Transverse colon (tissue), 4 donors: ENCODE data around the gene KRIT1. TPM values are rescaled to one million over a fixed set of nuclear protein-coding genes. Genes with fewer than 3 reads are reported as not detected.
A peak's percentile ranks its signal among the peaks of the same experiment; 100 is the strongest.

ENCODE experiments used
- DNase-seq: peaks from one replicate; pipeline ENCODE4 v3.0.0-alpha.2; 2019
- H3K27ac ChIP-seq, 4 donors: fragments of 200-600 bp; sonication (generic); 2 replicates each; pipeline ENCODE4 v1.5.1; 2016 to 2018; ENCODE audit warnings: inconsistent platforms in 4 of 4
- H3K27me3 ChIP-seq: fragments of 200-600 bp; sonication (generic); 2 replicates; pipeline ENCODE4 v1.5.1; 2017; ENCODE audit warnings: inconsistent platforms
- H3K36me3 ChIP-seq, 4 donors: fragments of 200-600 bp; sonication (generic); 2 replicates each; pipeline ENCODE4 v1.5.1; 2017 to 2019; ENCODE audit warnings: inconsistent platforms in 4 of 4
- H3K4me1 ChIP-seq, 4 donors: fragments of 200-600 bp; sonication (generic); 2 replicates each; pipeline ENCODE4 v1.5.1; 2017 to 2020; ENCODE audit warnings: inconsistent platforms in 4 of 4
- H3K4me3 ChIP-seq, 4 donors: fragments of 200-600 bp; sonication (generic); 1 replicate in 1 of 4; 2 replicates in 3 of 4; pipeline versions ENCODE4 v1.5.1 to v1.6.1; 2017 to 2019; ENCODE audit warnings: inconsistent platforms in 4 of 4
- H3K9me3 ChIP-seq, 2 donors: fragments of 200-600 bp; sonication (generic); 2 replicates each; pipeline ENCODE4 v1.5.1; 2017 to 2019; ENCODE audit warnings: inconsistent platforms in 2 of 2
- EP300 ChIP-seq: sonication (generic); formaldehyde crosslinking; IDR thresholded peaks from one replicate; pipeline ENCODE4 v1.6.1; 2017; ENCODE audit warnings: antibody characterized with exemption, low read depth
- POLR2A ChIP-seq: fragments of 450-650 bp; IDR thresholded peaks from one replicate; pipeline ENCODE4 v1.6.1; 2016; ENCODE audit warnings: antibody characterized with exemption, mild to moderate bottlenecking, moderate library complexity
- POLR2AphosphoS5 ChIP-seq, 3 donors: sonication (generic); formaldehyde crosslinking; IDR thresholded peaks; one replicate each; pipeline ENCODE4 v1.6.1; 2016; ENCODE audit warnings: antibody characterized with exemption in 3 of 3
- WGBS, 2 donors: methylation state at CpG; one replicate each; pipeline ENCODE4 v1.1.5; 2018; ENCODE audit warnings: low coverage in 1 of 2; 5-methylcytosine and 5-hydroxymethylcytosine counted together
- in situ Hi-C, 4 donors: fragments of 200-750 bp; cut with MboI; loops; one replicate each; pipeline versions ENCODE4 v1.15.0 to v1.15.1; 2017; ENCODE audit warnings: low sequenced_read_pairs in 3 of 4, low pct_ligation_motif_present in 1 of 4, low pct_unique_long_range_greater_than_20kb in 1 of 4
- intact Hi-C: fragments of 100-400 bp; cut with DNase I; formaldehyde crosslinking; loops from one replicate; pipeline ENCODE4 v1.15.1; 2023; ENCODE audit warnings: low total_unique reads
- total RNA-seq, 4 donors: library from RNA; depleted of rRNA; stranded (reverse); fragments of >200 nt; gene quantifications; one replicate each; pipeline ENCODE4 v1.1.0, GENCODE V29; 2016
- TF ChIP-seq, protein P1 (sequence below), 5 experiments: fragments of 200-600 bp in 3 of 5; fragments of 450-650 bp in 2 of 5; sonication (generic) in 3 of 5; IDR thresholded peaks; 1 replicate in 2 of 5; 2 replicates in 3 of 5; pipeline ENCODE4 v1.5.1; 2016 to 2017; ENCODE audit warnings: antibody characterized with exemption in 5 of 5, inconsistent platforms in 3 of 5, mild to moderate bottlenecking in 2 of 5, moderate library complexity in 1 of 5

The KRIT1 gene
- total RNA-seq, 4 donors from 2014 or later, result 29.9 to 95.7 (median 65.5) TPM

DNA sequence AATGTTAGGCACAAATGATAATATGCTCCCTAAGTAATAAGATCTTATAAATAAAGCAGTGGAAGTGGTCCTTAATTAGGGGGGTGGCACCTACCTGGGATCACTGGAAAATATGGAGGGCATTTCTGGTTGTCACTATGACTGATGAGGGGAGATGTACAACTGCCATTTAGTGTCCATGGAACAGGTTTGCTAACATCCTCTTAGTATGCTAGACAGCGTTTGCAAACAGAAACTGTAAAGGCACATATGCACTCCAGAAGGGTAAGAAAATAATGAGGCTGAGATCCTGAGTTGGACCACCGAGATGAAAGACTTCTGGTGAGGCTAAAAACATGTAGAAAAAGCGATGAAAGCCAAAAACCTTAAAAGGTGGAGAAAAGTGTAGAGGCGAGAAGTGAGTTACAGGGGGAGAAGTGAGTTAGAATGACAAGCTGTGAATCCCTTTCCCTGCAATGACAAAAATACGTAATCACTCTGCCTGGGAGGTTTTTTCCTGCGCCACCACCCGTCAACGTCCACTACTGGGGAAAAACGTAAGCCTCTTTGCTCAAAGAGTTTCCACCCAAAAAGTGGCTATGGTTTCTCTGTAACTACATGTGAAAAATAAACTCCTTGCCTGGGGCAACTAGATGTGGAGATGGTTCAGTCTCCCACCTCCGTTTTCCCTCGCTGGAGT, 767 bp downstream of the KRIT1 start:
- 0 to 1% methylated on average over 8 to 11 of the region's 11 CpGs for WGBS, 2 donors
- Histone ChIP-seq H3K4me3 (peak overlapping the region; percentile 81 to 91 (median 87)), H3K27me3 (no peaks in the 10 kb centered on the region), H3K27ac (peak overlapping the region; percentile 89 to 99 (median 94)), H3K9me3 (no peaks in the 10 kb centered on the region), H3K36me3 (peaks cover 0 to 14% (median 6%) of the 10 kb centered on the region in 4 donors), H3K4me1 (peaks cover 13 to 40% (median 27%) of the 10 kb centered on the region in 4 donors)
- TF ChIP-seq, protein P1, sequence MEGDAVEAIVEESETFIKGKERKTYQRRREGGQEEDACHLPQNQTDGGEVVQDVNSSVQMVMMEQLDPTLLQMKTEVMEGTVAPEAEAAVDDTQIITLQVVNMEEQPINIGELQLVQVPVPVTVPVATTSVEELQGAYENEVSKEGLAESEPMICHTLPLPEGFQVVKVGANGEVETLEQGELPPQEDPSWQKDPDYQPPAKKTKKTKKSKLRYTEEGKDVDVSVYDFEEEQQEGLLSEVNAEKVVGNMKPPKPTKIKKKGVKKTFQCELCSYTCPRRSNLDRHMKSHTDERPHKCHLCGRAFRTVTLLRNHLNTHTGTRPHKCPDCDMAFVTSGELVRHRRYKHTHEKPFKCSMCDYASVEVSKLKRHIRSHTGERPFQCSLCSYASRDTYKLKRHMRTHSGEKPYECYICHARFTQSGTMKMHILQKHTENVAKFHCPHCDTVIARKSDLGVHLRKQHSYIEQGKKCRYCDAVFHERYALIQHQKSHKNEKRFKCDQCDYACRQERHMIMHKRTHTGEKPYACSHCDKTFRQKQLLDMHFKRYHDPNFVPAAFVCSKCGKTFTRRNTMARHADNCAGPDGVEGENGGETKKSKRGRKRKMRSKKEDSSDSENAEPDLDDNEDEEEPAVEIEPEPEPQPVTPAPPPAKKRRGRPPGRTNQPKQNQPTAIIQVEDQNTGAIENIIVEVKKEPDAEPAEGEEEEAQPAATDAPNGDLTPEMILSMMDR (IDR thresholded peaks at IDR 0.05), result no peak
- TF ChIP-seq EP300, result no peak
- TF ChIP-seq POLR2A, result no peak
- TF ChIP-seq POLR2AphosphoS5 (IDR thresholded peaks at IDR 0.05), result no peak
- in situ Hi-C loops, result loop anchor here in 2 of 4 donors (25.0 kb wide), 1 partner anchor 192 kb away; the partner anchor contains the start of gene GATAD1 (in 2 of the 2)
- intact Hi-C loops, result loop anchor here (5.0 kb wide), 1 partner anchor 202 kb away; the partner anchor contains the start of gene GATAD1
- no peak for DNase-seq

DNA sequence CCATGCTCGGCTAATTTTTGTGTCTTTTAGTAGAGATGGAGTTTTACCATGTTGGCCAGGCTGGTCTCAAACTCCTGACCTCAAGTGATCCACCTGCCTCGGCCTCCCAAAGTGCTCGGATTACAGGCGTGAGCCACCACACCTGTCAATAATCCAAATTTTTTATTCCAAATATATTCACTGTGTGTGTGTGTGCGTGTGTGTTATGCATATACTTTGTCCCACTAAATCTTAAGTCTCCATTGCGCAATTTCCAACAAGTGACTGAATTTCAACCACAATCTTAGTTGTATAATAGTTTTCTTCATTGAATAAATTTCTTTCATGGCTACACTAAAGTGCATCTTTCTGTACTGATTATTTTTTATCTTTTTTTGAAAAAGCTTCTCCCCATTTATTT, 2.7 kb downstream of the KRIT1 start:
- Histone ChIP-seq H3K4me1 (peaks cover 13 to 35% (median 24%) of the 10 kb centered on the region in 4 donors), H3K36me3 (peaks cover 0 to 30% (median 13%) of the 10 kb centered on the region in 4 donors), H3K27ac (no peak overlapping the region), H3K27me3 (no peaks in the 10 kb centered on the region), H3K4me3 (no peak overlapping the region), H3K9me3 (no peaks in the 10 kb centered on the region)
- no peak for TF ChIP-seq EP300
- TF ChIP-seq POLR2A, result no peak
- TF ChIP-seq, protein P1 (IDR thresholded peaks at IDR 0.05), result no peak
- TF ChIP-seq POLR2AphosphoS5 (IDR thresholded peaks at IDR 0.05), result no peak
- no peak for DNase-seq
- in situ Hi-C loops, result loop anchor here in 2 of 4 donors (25.0 kb wide), 1 partner anchor 194 kb away; the partner anchor contains the start of gene GATAD1 (in 2 of the 2)
- WGBS, 2 donors, result 80 to 97% methylated on average over 1 to 6 of the region's 6 CpGs
- intact Hi-C loops, result no loop called here

DNA sequence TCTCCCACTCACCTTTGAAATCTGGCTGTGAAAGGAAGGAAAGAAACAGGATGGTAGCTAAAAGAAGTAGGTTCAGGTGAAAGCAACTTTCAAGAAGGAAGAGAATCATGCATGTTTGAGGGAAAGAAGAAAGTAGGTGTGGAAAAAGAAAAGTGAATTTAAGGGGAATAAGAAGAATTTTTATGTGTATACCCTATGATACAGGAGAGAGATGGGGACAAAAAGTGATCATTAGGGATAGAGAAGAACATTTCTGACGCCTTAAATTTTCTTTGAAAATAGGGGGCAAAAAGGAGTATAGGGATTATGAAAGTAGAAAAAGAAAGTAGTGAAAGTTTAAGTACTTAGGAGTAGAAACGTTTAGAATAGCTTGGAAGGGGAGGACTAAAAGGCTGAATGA, 15.2 kb downstream of the KRIT1 start:
- no peaks in the 10 kb centered on the region for H3K9me3 ChIP-seq
- no peak overlapping the region for H3K27ac ChIP-seq
- in situ Hi-C loops, result loop anchor here in 2 of 4 donors (25.0 kb wide), 1 partner anchor 207 kb away; the partner anchor contains the start of gene GATAD1 (in 2 of the 2)
- 76 to 85% methylated on average over 2 of the region's 2 CpGs for WGBS, 2 donors
- H3K4me3 ChIP-seq, result no peak overlapping the region
- intact Hi-C loops, result no loop called here
- TF ChIP-seq EP300, result no peak
- TF ChIP-seq, protein P1 (IDR thresholded peaks at IDR 0.05), result no peak
- no peak for TF ChIP-seq POLR2A
- TF ChIP-seq POLR2AphosphoS5 (IDR thresholded peaks at IDR 0.05), result no peak
- peaks cover 0 to 68% (median 21%) of the 10 kb centered on the region in 4 donors for H3K36me3 ChIP-seq
- no peaks in the 10 kb centered on the region for H3K27me3 ChIP-seq
- DNase-seq, result no peak
- no peaks in the 10 kb centered on the region for H3K4me1 ChIP-seq

GRCh38 chr7:92228742-92229141, 17.0 kb downstream of the KRIT1 start:
- Histone ChIP-seq H3K27me3 (no peaks in the 10 kb centered on the region), H3K4me1 (no peaks in the 10 kb centered on the region), H3K4me3 (no peak overlapping the region), H3K27ac (no peak overlapping the region), H3K9me3 (no peaks in the 10 kb centered on the region), H3K36me3 (peaks cover 0 to 69% (median 21%) of the 10 kb centered on the region in 4 donors)
- TF ChIP-seq POLR2AphosphoS5 (IDR thresholded peaks at IDR 0.05) (no peak), EP300 (no peak), POLR2A (no peak)
- TF ChIP-seq, protein P1 (IDR thresholded peaks at IDR 0.05), result no peak
- 95 to 98% methylated on average over 2 of the region's 2 CpGs for WGBS, 2 donors
- DNase-seq, result no peak
- in situ Hi-C loops, result loop anchor here in 2 of 4 donors (25.0 kb wide), 1 partner anchor 209 kb away; the partner anchor contains the start of gene GATAD1 (in 2 of the 2)
- intact Hi-C loops, result no loop called here
